Loucy (cell line): ENCODE measurements around the gene DLGAP3.
"Not testable (repeated sequence)": the region's sequence is repeated elsewhere in the genome, so short reads cannot be mapped to it uniquely, and the experiment has no call there.

Experiments used
- EZH2phosphoT487 ChIP-seq: fragments of 200-600 bp; IDR thresholded peaks from 2 replicates; pipeline ENCODE4 v1.6.1; 2018; ENCODE audit warnings: antibody characterized with exemption, mild to moderate bottlenecking, moderate library complexity, borderline replicate concordance
- TF ChIP-seq, protein P1 (sequence below): fragments of 200-600 bp; sonication (generic); conservative IDR thresholded peaks from 2 replicates; pipeline ENCODE4 v1.5.1; 2014; ENCODE audit warnings: mild to moderate bottlenecking, antibody characterized with exemption, low read length

GRCh38 chr1:34948739-34949138 lies 19.3 kb upstream of the DLGAP3 start:
- TF ChIP-seq, protein P1, sequence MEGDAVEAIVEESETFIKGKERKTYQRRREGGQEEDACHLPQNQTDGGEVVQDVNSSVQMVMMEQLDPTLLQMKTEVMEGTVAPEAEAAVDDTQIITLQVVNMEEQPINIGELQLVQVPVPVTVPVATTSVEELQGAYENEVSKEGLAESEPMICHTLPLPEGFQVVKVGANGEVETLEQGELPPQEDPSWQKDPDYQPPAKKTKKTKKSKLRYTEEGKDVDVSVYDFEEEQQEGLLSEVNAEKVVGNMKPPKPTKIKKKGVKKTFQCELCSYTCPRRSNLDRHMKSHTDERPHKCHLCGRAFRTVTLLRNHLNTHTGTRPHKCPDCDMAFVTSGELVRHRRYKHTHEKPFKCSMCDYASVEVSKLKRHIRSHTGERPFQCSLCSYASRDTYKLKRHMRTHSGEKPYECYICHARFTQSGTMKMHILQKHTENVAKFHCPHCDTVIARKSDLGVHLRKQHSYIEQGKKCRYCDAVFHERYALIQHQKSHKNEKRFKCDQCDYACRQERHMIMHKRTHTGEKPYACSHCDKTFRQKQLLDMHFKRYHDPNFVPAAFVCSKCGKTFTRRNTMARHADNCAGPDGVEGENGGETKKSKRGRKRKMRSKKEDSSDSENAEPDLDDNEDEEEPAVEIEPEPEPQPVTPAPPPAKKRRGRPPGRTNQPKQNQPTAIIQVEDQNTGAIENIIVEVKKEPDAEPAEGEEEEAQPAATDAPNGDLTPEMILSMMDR: not testable (repeated sequence)
- TF ChIP-seq EZH2phosphoT487: not testable (repeated sequence)
